ENCODE data around the gene CHMP2A. TPM values are rescaled to one million over a fixed set of nuclear protein-coding genes. Genes with fewer than 3 reads are reported as not detected.

Gene CHMP2A
- total RNA-seq, result 98.1 and 106 TPM in 2 replicates

DNA sequence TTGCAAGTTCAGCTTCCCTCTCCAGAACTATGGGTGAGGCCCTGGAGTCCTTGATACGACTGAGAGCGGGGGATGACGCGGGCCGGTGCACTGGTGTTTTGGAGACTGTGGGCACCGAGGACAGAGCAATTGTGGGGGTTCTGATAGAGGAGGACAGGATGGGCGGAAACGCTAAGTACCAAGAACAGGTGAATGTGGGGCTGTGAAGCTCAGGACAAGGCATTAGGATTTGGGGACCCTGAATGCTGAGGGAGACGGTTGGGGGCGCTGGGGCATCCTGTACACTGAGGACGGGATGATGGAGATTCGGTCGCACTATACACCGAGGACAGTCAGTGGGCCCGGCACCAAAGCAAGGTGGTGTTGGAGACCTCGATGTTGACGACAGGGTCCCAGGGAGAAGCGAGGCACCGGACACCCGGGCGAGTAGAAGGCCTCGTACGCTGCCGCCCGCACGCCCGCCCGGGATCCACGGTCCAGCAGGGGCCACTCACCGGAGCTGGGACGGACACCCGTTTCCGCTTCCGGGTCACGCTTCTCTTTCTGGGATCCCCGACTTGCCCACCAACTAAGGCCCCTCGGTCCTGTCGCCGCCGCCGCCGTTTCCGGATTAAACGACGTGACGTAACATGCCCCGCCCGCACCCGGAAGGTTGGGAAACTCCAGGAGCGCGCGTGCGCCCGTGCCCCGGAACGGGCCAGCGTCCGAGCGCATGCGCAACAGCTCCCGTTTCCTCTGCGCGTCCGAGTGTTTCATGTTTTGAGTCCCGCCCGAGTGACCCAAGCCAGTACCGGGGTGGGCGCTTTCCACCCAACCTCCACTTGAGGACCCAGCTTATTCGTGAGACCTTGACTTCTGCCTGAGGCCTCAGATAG is at the start of gene CHMP2A:
Gene CHMP2A (minus strand): TSS at position 612 of the 875 bp plus-strand sequence. CDS start 893 bp downstream, outside the sequence.
- peak; percentile 100 for DNase-seq (ENCODE audit: insufficient read length, low spot score, missing footprints)
- peaks cover 24% of the 10 kb centered on the region for H4K20me1 ChIP-seq (ENCODE audit: insufficient read depth, low read length)
- peaks cover 70% of the 10 kb centered on the region for H3K79me2 ChIP-seq (ENCODE audit: insufficient read depth, low read length)
- H2AFZ ChIP-seq (ENCODE audit: low read length), result peak within 1 kb of the TSS; percentile 79
- peaks cover 48% of the 10 kb centered on the region for H3K36me3 ChIP-seq (ENCODE audit: insufficient read depth, low read length)
- peak within 1 kb of the TSS; percentile 99 for H3K4me2 ChIP-seq (ENCODE audit: insufficient read depth, low read length)
- H3K27me3 ChIP-seq (ENCODE audit: insufficient read depth, low read length), result no peaks in the 10 kb centered on the region
- H3K9me3 ChIP-seq (ENCODE audit: low read depth, low read length), result no peaks in the 10 kb centered on the region
- H3K4me1 ChIP-seq (ENCODE audit: insufficient read depth, low read length), result peaks cover 33% of the 10 kb centered on the region
- H3K27ac ChIP-seq (ENCODE audit: low read depth, low read length), result peak within 1 kb of the TSS; percentile 89
- peak within 1 kb of the TSS; percentile 88 for H3K4me3 ChIP-seq (ENCODE audit: insufficient read depth, low read length)
- TF ChIP-seq, protein P1, sequence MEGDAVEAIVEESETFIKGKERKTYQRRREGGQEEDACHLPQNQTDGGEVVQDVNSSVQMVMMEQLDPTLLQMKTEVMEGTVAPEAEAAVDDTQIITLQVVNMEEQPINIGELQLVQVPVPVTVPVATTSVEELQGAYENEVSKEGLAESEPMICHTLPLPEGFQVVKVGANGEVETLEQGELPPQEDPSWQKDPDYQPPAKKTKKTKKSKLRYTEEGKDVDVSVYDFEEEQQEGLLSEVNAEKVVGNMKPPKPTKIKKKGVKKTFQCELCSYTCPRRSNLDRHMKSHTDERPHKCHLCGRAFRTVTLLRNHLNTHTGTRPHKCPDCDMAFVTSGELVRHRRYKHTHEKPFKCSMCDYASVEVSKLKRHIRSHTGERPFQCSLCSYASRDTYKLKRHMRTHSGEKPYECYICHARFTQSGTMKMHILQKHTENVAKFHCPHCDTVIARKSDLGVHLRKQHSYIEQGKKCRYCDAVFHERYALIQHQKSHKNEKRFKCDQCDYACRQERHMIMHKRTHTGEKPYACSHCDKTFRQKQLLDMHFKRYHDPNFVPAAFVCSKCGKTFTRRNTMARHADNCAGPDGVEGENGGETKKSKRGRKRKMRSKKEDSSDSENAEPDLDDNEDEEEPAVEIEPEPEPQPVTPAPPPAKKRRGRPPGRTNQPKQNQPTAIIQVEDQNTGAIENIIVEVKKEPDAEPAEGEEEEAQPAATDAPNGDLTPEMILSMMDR (IDR thresholded peaks at IDR 0.05; ENCODE audit: extremely low read depth, low read depth, low read length), result no peak

DNA sequence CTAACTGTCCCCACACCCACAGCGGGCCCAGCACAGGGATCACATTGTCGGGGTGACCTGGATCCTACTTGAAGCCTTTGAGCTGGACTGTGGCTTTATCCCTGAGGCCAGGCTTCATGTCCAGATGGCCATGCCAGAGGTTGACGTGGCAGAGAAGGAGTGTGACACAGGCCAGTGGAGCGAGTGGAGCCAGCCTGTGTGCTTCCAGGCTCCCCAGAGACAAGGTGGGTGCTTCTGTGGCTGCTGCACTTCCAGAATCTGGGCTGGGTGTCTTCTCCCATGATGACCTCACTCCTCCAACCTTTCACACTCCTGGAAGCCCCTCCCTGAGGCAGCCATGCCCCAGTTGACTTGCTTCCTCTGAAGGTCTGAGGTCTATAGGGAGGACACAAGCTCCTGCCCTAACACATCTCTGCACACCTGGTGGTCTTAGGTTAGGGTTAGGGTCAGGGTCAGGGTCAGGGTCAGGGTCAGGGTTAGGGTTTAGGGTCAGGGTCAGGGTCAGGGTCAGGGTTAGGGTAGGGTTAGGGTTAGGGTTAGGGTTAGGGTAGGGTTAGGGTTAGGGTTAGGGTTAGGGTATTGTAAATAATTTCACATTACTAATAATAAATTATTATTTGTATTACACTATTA is 31.3 kb upstream of the CHMP2A start:
- H3K27ac ChIP-seq (ENCODE audit: low read depth, low read length), result peak overlapping the region; percentile 47
- TF ChIP-seq, protein P1 (IDR thresholded peaks at IDR 0.05; ENCODE audit: extremely low read depth, low read depth, low read length), result no peak

DNA sequence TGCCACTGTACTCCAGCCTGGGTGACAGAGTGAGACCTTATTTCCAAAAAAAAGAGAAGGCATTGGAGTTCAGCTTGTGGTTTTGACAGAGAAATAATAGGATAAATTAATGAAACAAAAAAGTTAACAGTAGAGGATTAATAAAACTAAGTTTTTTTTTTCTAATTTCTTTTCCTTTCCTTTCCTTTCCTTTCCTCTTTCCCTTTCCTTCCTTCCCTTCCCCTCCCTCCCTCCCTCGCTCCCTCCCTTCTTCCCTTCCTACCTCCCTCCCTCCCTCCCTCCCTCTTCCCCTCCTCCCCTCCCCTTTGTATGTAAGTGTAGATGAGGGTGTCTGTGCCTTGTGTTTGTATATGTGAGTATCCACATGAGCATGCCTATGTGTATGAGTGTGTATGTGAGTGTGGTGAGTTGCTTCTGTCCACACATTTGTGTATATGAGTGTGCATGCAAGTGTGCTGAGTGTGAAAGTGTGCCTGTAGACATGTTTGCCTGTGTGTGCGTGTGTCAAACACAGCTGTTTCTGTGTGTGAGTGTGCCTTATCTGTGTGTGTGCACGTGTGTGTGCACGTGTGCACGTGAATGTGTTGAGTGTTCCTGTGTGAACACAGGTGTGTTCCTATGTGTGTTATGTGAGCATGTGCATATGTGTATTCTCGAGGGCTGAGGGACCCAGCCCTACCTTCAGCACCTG is 30.7 kb upstream of the CHMP2A start:
- DNase-seq (ENCODE audit: insufficient read length, low spot score, missing footprints), result peak; percentile 61
- no peak overlapping the region for H2AFZ ChIP-seq (ENCODE audit: low read length)
- H3K27me3 ChIP-seq (ENCODE audit: insufficient read depth, low read length), result no peaks in the 10 kb centered on the region
- H3K9me3 ChIP-seq (ENCODE audit: low read depth, low read length), result no peaks in the 10 kb centered on the region
- H3K36me3 ChIP-seq (ENCODE audit: insufficient read depth, low read length), result peaks cover 17% of the 10 kb centered on the region
- no peak overlapping the region for H3K27ac ChIP-seq (ENCODE audit: low read depth, low read length)
- H3K79me2 ChIP-seq (ENCODE audit: insufficient read depth, low read length), result peaks cover 23% of the 10 kb centered on the region
- no peak overlapping the region for H3K4me3 ChIP-seq (ENCODE audit: insufficient read depth, low read length)
- peaks cover 2% of the 10 kb centered on the region for H4K20me1 ChIP-seq (ENCODE audit: insufficient read depth, low read length)
- H3K4me1 ChIP-seq (ENCODE audit: insufficient read depth, low read length), result peaks cover 10% of the 10 kb centered on the region
- TF ChIP-seq, protein P1 (IDR thresholded peaks at IDR 0.05; ENCODE audit: extremely low read depth, low read depth, low read length), result no peak
- H3K4me2 ChIP-seq (ENCODE audit: insufficient read depth, low read length), result no peak overlapping the region

More for the DNA sequence above, 31.3 kb upstream of the CHMP2A start:
- no peaks in the 10 kb centered on the region for H3K27me3 ChIP-seq (ENCODE audit: insufficient read depth, low read length)
- no peak overlapping the region for H3K4me2 ChIP-seq (ENCODE audit: insufficient read depth, low read length)
- no peak overlapping the region for H2AFZ ChIP-seq (ENCODE audit: low read length)
- H3K4me3 ChIP-seq (ENCODE audit: insufficient read depth, low read length), result no peak overlapping the region
- H3K36me3 ChIP-seq (ENCODE audit: insufficient read depth, low read length), result peaks cover 17% of the 10 kb centered on the region
- H3K79me2 ChIP-seq (ENCODE audit: insufficient read depth, low read length), result peaks cover 19% of the 10 kb centered on the region
- DNase-seq (ENCODE audit: insufficient read length, low spot score, missing footprints), result peak; percentile 55
- peaks cover 2% of the 10 kb centered on the region for H4K20me1 ChIP-seq (ENCODE audit: insufficient read depth, low read length)
- peaks cover 6% of the 10 kb centered on the region for H3K4me1 ChIP-seq (ENCODE audit: insufficient read depth, low read length)
- no peaks in the 10 kb centered on the region for H3K9me3 ChIP-seq (ENCODE audit: low read depth, low read length)
